ENCODE data around the gene DBNL. TPM values are rescaled to one million over a fixed set of nuclear protein-coding genes. Genes with fewer than 3 reads are reported as not detected.
A peak's percentile ranks its signal among the peaks of the same experiment; 100 is the strongest.

The DBNL gene
- total and polyA plus RNA-seq, 2 experiments from 2014 or later: 81.8 to 91.1 TPM

GRCh38 chr7:44087911-44088838, 43.7 kb downstream of the DBNL start:
- Histone ChIP-seq H3K27me3 (no peaks in the 10 kb centered on the region), H3K4me2 (no peak overlapping the region)
- WGBS (ENCODE audit: low lambda C conversion rate, missing lambda C conversion rate): 63% methylated on average over 16 of the region's 20 CpGs

DNA sequence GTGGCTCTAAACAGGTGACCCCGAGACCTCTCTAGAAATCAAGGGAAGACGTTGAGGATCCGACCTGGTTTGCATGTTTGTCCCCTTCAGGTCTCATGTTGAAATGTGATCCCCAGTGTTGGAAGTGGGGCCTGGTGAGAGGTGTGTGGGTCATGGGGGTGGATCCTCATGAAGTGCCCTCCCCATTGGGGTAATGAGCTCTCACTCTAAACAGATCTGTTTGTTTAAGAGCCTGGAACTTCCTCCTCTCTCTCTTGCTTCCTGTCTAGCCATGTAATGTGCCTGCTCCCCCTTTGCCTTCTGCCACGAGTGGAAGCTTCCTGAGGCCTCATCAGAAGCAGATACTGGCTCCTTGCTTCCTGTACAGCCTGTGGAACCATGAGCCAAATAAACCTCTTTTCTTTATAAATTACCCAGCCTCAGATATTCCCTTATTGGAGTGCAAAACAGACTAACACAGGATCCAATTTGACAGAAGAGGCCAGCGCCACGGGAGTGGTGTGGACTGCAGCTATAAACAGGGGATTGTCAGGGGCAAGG, 48.7 kb downstream of the DBNL start:
- Histone ChIP-seq H3K36me3 (replicated peaks; ENCODE audit: insufficient read depth, low read depth) (no peaks in the 10 kb centered on the region), H3K4me1 (ENCODE audit: insufficient read depth) (peaks cover 8% of the 10 kb centered on the region), H3K4me3 (no peak overlapping the region), H3K27ac (no peak overlapping the region), H3K79me2 (no peaks in the 10 kb centered on the region), H3K9me2 (replicated peaks; ENCODE audit: insufficient read depth) (no peaks in the 10 kb centered on the region), H3K4me2 (no peak overlapping the region), H4K20me1 (ENCODE audit: insufficient read depth, poor library complexity, severe bottlenecking) (no peaks in the 10 kb centered on the region), H2AFZ (no peak overlapping the region), H3K27me3 (no peaks in the 10 kb centered on the region), H3K9me3 (ENCODE audit: low read depth) (no peaks in the 10 kb centered on the region)
- 81% methylated on average over 6 of the region's 6 CpGs for WGBS (ENCODE audit: low lambda C conversion rate, missing lambda C conversion rate)
- no peak for TF ChIP-seq EZH2 (IDR thresholded peaks at IDR 0.05; ENCODE audit: borderline replicate concordance)
- TF ChIP-seq CTCF (IDR thresholded peaks at IDR 0.05; ENCODE audit: poor library complexity): no peak
- TF ChIP-seq EZH2phosphoT487 (IDR thresholded peaks at IDR 0.05; ENCODE audit: low read depth, severe bottlenecking, unreplicated experiment): no peak
- no peak for DNase-seq (ENCODE audit: low spot score)

More at GRCh38 chr7:44087911-44088838, 43.7 kb downstream of the DBNL start:
- no peaks in the 10 kb centered on the region for H3K36me3 ChIP-seq (replicated peaks; ENCODE audit: insufficient read depth, low read depth)
- H3K4me1 ChIP-seq (ENCODE audit: insufficient read depth): peaks cover 4% of the 10 kb centered on the region
- peak overlapping the region; percentile 37 for H3K27ac ChIP-seq
- DNase-seq (ENCODE audit: low spot score): no peak
- H4K20me1 ChIP-seq (ENCODE audit: insufficient read depth, poor library complexity, severe bottlenecking): no peaks in the 10 kb centered on the region
- no peak overlapping the region for H2AFZ ChIP-seq
- H3K9me3 ChIP-seq (ENCODE audit: low read depth): no peaks in the 10 kb centered on the region
- H3K9me2 ChIP-seq (replicated peaks; ENCODE audit: insufficient read depth): no peaks in the 10 kb centered on the region
- no peaks in the 10 kb centered on the region for H3K79me2 ChIP-seq
- TF ChIP-seq CTCF (IDR thresholded peaks at IDR 0.05; ENCODE audit: poor library complexity) (no peak), EZH2 (IDR thresholded peaks at IDR 0.05; ENCODE audit: borderline replicate concordance) (no peak), EZH2phosphoT487 (IDR thresholded peaks at IDR 0.05; ENCODE audit: low read depth, severe bottlenecking, unreplicated experiment) (no peak)
- H3K4me3 ChIP-seq: no peak overlapping the region

DNA sequence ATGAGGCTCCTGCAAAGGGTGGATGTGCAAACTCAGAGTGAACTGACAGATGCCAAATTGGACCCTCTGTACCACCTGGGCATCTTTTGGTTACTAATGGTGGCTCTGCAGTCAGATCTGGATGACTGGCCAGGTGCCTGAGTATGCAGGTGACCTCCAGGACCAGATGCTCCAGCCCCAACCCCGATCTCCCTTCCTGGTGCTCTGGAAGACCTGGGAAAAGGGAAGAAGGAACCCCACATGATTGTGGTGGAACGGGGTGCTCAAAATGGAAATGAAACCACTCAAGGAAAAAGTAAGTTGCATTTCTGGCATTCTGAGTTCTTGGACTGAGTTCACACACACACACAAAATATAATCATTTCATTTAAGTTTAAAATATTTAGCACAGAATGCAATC, 49.9 kb downstream of the DBNL start:
- Histone ChIP-seq H2AFZ (no peak overlapping the region), H3K27ac (peak overlapping the region; percentile 44), H3K79me2 (no peaks in the 10 kb centered on the region), H3K27me3 (no peaks in the 10 kb centered on the region), H3K36me3 (replicated peaks; ENCODE audit: insufficient read depth, low read depth) (no peaks in the 10 kb centered on the region), H3K4me1 (ENCODE audit: insufficient read depth) (peaks cover 5% of the 10 kb centered on the region), H3K9me2 (replicated peaks; ENCODE audit: insufficient read depth) (no peaks in the 10 kb centered on the region), H3K4me3 (no peak overlapping the region), H4K20me1 (ENCODE audit: insufficient read depth, poor library complexity, severe bottlenecking) (no peaks in the 10 kb centered on the region), H3K4me2 (no peak overlapping the region), H3K9me3 (ENCODE audit: low read depth) (no peaks in the 10 kb centered on the region)
- TF ChIP-seq EZH2phosphoT487 (IDR thresholded peaks at IDR 0.05; ENCODE audit: low read depth, severe bottlenecking, unreplicated experiment) (no peak), EZH2 (IDR thresholded peaks at IDR 0.05; ENCODE audit: borderline replicate concordance) (no peak), CTCF (IDR thresholded peaks at IDR 0.05; ENCODE audit: poor library complexity) (no peak)
- 70% methylated on average over 2 of the region's 2 CpGs for WGBS (ENCODE audit: low lambda C conversion rate, missing lambda C conversion rate)
- no peak for DNase-seq (ENCODE audit: low spot score)
